HG02938 (cell line): ENCODE data around the gene XPOT.

Experiments
- ATAC-seq: cut with Tn5 transposase; IDR thresholded peaks from one replicate; pipeline ENCODE4 v1.9.1; 2021; ENCODE audit warnings: mild to moderate bottlenecking, moderate library complexity; ENCODE audit not compliant: unreplicated experiment

The XPOT gene

DNA sequence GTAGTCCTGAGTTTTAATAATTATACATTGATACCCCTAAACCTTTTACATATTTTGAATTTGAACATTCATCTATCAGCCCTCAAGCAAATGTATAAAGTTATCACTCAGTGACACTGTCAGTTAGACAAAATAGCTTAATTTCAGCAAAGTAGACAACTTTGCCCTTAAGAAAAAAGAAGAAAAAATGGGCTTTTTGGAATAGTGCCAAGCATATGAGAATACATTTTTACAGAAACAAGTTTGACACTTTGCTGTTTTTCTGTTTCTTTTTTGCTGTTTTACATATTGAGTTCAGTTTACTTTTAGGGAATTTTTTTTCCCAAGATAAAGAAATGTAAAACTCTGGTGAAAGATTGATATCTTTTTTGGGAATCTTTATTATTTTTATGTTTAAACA lies 62.0 kb downstream of the XPOT start:
- no peak for ATAC-seq

DNA sequence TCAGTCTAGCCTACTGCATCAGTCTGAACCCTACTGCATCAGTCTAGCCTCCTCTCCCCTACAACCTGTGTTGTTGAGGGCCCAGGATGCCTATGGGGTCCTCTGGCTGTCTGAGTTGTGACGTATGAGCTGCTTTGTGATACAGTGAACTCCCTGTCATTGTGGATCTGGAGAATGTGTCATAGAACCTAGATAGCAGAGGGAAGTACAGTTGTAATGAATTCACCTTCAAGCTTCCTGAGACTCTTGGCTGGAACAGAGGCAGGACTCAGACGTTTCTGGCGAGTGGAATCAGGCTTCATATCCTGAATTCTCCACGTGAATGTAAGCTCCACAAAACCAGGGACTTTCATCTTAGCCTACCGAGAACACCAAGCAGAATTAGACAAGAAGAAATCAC lies 64.8 kb downstream of the XPOT start:
- no peak for ATAC-seq

DNA sequence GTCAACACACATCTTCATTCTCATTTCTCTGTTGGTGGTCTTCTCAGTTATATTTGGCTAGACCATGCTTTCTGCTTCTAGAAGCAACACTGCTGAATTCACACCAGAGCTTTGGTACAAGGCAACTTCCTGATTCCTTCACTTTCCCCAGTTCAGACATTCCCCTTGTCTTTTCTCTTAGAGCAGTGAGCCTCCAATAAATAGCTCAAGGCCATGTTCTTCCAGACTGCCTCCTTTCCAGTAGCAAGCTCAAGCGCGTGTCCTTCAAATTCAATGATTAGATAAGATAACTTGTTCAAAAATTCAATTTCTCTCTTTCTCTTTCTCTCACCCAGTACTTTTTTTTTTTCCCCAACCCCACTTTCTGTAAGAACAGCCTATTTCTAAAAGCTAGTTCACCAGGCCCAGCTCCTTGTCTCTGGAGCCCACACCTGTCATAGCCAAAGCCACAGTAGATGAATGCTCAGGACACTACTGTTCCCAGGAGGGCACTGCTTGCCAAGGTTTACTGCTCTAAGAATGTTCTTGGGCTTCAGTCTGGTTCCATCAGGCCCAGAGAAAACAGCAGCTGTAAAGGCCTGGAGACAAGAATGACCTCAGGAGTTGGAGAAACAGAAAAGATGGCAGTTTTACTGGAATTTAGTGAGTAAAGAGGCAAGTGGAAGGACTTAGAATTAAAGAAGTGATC lies 65.4 kb downstream of the XPOT start:
- no peak for ATAC-seq

DNA sequence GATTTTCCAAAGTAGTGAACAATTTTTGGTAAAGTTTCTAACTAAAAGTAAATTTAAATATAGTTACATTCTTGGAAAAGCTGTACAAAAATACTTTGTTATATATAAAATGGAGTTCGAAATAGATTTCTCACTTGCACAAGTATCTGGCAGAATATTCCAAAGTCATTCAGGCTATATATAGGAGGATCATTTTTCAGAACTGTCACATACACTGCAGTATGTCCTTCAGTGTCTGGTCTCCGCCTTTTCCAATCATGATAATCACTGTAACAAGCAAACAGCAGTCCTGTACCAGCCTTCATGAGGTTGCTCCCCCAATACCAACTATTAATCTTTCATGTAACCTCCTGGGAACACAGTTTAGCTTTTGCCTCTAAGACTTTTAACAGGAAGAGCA lies 66.3 kb downstream of the XPOT start:
- no peak for ATAC-seq

DNA sequence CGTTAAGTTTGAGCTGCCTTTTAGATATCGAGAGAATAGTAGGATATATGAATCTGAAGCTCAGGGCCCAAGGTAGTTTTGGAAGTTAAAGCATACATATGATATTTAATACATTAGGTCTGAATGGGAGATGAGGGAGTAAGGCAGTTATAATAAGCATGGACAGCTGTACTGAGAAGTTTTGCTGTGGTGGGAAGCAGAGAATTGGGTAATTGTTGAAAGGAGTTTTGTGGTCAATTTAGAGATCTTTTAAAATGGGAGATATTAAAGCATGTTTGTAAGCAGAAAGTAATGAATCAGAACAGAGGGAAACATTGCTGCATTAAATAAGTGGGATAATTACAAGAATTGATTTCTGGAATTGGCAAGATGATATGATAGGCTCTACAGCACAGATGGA lies 69.0 kb downstream of the XPOT start:
- no peak for ATAC-seq

DNA sequence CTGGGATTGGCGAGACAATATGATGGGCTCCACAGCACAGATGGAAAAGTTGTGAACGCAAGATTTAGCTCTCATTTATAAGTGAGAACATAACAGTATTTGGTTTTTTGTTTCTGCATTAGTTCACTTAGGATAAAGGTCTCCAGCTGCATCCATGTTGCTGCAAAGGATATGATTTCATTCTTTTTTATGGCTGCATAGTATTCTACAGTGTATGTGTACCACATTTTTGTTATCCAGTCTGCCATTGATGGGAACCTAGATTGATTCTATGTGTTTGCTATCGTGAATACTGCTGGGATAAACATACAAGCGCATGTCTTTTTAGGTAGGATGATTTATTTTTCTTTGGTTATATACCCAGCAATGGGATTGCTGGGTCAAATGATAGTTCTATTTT lies 71.3 kb downstream of the XPOT start:
- ATAC-seq: no peak

DNA sequence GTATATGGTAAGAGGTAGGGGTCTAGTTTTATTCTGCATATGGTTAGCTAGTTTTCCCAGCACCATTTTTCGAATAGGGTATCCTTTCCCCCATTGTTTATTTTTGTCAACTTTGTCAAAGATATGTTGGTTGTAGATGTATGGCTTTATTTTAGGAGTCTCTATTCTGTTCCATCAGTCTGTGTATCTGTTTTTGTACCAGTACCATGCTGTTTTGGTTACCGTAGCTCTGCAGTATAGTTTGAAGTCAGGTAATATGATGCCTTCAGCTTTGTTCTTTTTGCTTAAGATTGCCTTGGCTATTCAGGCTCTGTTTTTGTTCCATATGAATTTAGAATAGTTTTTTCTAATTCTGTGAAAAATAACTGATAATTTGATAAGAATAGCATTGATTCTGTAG lies 72.7 kb downstream of the XPOT start:
- ATAC-seq: no peak

DNA sequence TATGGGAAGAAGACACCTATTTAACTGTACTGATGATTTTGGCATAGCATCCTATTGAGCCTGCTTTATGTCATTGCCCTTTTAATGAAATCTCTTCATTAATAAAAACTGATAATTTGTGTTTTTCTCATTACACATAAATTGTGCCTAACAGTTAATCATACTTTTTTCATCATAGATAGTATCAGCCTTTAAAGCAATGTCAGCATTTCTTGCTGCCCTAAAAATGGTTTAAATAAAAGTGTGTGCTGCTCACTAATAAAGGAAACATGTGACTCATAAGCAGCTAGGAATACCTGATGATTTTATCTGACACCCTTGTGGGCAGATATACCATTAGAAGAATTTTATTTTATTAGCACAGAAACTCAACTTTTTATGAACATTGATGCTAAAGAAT lies 74.5 kb downstream of the XPOT start:
- no peak for ATAC-seq

DNA sequence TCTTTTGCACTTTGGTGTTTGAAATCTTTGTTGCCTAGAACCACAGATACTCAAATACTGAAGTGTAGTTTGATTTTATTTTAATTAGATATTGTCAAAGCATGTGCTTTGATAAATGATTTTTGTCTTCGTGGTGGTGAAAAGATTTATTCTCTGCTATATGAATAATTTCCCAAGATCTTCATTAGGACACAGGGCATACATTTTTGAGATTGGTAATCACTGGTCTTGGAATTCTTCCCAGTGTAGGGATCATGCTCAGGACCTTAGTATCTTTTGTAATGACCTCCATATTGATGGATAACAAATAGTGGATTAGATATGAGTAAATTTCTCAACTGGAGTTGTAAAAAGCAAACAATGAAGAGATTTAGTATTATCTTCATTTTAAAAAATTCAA lies 76.0 kb downstream of the XPOT start:
- ATAC-seq: no peak

DNA sequence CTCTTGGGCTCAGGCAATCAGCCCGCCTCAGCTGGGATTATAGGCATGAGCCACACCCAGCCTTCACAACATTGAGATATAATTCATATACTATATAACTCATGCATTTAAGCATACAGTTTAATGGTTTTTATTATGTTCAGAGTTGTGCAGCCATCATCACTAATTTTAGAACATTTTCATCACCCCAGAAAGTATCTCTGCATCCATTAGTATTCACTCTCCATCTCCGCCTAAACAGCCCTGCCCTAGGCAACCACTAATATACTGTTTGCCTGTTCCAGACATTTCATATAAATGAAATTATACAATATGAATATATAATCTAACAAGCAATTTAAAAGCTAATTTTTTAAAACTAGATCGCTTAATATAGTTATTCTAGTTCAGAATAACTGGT lies 82.5 kb downstream of the XPOT start:
- ATAC-seq: no peak

DNA sequence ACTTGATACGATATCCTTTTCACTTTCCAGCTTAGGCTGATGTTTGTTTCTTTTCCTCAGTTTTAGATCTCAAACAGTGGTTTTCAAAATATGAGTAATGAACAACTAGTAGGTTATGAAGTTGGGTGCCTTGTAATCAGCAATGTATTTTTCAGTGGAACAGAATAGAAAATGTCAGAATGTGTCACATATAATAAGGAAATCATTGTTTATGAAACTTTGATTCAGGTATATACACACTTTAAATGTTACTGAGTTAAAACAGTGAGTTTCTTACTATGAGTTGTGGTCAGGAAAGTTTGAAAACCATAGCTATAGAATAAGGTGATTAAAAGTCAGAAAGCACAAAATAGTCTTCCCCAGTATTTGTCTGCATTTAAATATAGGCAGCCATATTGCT lies 87.5 kb downstream of the XPOT start:
- no peak for ATAC-seq

DNA sequence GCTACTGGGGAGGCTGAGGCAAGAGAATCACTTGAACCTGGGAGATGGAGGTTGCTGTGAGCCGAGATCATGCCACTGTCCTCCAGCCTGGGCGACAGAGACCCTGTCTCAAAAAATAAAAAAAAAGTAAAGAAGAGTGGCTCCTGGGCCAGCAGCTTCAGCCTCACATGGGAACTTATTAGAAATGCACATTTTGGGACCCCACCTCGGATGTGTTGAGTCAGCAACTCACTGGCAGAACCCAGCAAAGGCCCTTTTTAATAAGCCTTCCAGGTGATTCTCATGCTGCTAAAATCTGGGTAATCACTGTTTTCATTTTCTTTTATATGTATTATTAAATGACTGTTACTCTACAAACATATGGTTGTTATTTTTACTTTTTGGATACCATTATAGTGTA lies 89.3 kb downstream of the XPOT start:
- ATAC-seq: no peak

DNA sequence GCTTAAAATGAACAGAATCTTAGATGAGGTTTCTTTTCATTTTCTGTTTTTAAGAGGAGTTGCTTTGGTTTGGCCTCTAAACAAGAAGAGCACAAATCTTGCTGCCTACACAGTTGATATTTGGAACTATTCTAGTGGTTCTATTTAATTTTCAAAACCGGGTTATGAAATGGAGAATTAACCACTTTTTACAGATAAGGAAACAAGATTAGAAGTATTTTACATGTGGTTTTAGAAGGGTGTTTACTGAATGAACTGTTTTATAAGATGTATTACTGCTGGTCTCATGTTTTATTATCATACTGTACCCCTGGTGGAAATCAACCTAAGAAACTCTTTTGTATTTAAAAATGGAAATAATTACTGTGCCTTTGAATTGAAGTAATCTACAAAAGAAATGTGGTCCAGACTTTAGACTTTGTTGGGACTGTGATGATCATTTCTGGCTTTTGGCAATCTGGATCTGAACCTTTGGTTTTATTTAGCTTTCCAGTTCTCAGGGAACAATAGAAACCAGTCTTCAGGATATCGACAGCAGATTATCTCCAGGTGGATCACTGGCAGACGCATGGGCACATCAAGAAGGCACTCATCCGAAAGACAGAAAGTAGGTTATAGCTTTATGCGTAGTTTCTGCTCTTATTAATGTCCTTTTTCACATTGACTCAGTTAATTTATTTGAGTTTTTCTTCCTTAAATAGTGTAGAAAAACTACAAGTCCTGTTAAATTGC lies 91.0 kb downstream of the XPOT start:
- ATAC-seq: no peak

DNA sequence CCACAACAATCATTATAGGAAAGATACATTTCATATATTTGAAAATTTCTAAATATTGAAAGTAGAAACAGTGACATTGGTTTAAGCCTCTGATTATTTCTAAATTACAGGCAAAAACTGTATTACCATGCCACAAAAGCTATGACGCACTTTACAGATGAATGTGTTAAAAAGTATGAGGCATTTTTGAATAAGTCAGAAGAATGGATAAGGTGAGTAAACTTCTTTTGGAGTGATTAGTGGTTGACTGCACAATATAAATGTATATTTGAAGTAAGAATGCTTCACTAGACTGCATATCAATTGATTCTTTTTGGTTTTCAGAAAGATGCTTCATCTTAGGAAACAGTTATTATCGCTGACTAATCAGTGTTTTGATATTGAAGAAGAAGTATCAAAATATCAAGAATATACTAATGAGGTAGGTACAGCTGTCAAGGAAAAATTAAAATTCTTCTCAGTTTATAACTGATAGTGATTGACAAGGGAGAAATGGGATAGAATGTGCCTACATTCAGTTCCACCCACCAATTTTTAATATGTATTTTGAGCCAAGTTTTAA lies 92.7 kb downstream of the XPOT start:
- ATAC-seq: no peak

DNA sequence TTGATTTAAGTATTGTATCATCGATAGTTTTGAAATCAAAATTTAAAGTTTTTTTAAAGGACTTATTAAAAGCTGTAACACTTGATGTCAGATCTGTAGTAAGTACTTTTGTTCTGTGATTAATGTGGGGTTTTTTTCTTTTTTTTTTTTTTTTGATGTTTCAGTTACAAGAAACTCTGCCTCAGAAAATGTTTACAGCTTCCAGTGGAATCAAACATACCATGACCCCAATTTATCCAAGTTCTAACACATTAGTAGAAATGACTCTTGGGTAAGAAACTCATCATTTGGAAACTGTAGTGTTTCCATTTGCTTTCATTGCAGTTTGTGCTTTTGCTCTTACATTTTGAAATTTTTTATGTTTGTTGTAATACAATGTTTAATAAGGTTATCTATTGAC lies 93.3 kb downstream of the XPOT start:
- no peak for ATAC-seq

DNA sequence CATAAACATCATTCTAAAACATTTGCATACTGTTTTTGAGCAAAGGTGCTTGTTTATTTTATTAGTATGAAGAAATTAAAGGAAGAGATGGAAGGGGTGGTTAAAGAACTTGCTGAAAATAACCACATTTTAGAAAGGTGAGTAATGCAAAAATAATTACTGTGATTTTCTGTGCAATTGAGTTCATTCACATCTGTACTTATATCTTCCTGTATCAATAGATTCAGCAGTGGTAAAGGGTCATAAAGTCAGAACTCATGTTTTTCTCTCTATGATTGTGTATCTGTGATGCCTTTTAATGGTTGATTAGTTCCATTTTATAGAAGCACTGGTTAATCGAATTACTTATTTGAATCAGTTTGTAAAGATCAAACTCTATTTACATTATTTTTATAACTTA lies 93.7 kb downstream of the XPOT start:
- ATAC-seq: no peak

DNA sequence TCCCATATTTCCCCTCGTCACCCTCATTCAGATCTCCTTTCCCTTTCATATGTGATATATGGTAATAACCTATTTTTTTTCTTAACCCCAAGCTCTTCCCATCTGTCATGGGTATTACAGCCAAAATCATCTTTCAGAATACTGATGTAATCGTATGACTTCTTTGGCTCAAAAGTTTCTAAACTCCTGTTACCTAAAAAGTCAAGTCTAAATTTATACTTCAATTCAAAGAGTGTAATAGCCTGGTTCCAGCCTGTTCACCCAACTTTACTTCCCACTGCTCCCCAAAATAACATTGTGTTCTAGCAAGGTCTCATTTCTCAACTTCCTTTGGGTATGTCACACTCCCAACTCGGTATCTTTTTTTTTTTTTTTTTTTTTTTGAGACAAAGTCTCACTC lies 96.2 kb downstream of the XPOT start:
- ATAC-seq: no peak
